ENCODE results near the gene RSRC1.

The RSRC1 gene

GRCh38 chr3:158573714-158574113 lies 463.8 kb downstream of the RSRC1 start:
- H3K4me1 ChIP-seq (ENCODE audit: low read length) = 0 out of 2 replicates have a peak, but pooled peaks cover 3% of the 10 kb centered on the region
- H3K4me3 ChIP-seq (ENCODE audit: low read length) = no peak overlapping the region
- no peaks in the 10 kb centered on the region for H3K9me3 ChIP-seq (ENCODE audit: insufficient read depth, low read length)
- H3K27ac ChIP-seq (ENCODE audit: low read length) = no peak overlapping the region
- H3K36me3 ChIP-seq (replicated peaks; ENCODE audit: low read depth, low read length) = no peaks in the 10 kb centered on the region
- H4K20me1 ChIP-seq (ENCODE audit: insufficient read depth, low read length) = no peaks in the 10 kb centered on the region
- no peak overlapping the region for H3K4me2 ChIP-seq (ENCODE audit: low read length)
- H3K27me3 ChIP-seq (ENCODE audit: low read depth, low read length) = no peaks in the 10 kb centered on the region
- TF ChIP-seq EZH2phosphoT487 (IDR thresholded peaks at IDR 0.05; ENCODE audit: low read depth) (no peak), CTCF (IDR thresholded peaks at IDR 0.05; ENCODE audit: low read depth, low read length) (no peak)
- no peaks in the 10 kb centered on the region for H3K79me2 ChIP-seq (ENCODE audit: low read length)
- H2AFZ ChIP-seq (ENCODE audit: low read depth, low read length) = no peak overlapping the region
- H3K9ac ChIP-seq (ENCODE audit: low read length) = no peak overlapping the region

- H3K27ac ChIP-seq (ENCODE audit: low read length) = no peak overlapping the region
- H2AFZ ChIP-seq (ENCODE audit: low read depth, low read length) = no peak overlapping the region
- H3K9ac ChIP-seq (ENCODE audit: low read length) = no peak overlapping the region
- H4K20me1 ChIP-seq (ENCODE audit: insufficient read depth, low read length) = no peaks in the 10 kb centered on the region
- H3K79me2 ChIP-seq (ENCODE audit: low read length) = no peaks in the 10 kb centered on the region
- TF ChIP-seq EZH2phosphoT487 (IDR thresholded peaks at IDR 0.05; ENCODE audit: low read depth) (no peak), CTCF (IDR thresholded peaks at IDR 0.05; ENCODE audit: low read depth, low read length) (no peak)
- no peak overlapping the region for H3K4me3 ChIP-seq (ENCODE audit: low read length)
- no peaks in the 10 kb centered on the region for H3K36me3 ChIP-seq (replicated peaks; ENCODE audit: low read depth, low read length)
- no peaks in the 10 kb centered on the region for H3K27me3 ChIP-seq (ENCODE audit: low read depth, low read length)
- H3K9me3 ChIP-seq (ENCODE audit: insufficient read depth, low read length) = no peaks in the 10 kb centered on the region
- H3K4me1 ChIP-seq (ENCODE audit: low read length) = 0 out of 2 replicates have a peak, but pooled peaks cover 3% of the 10 kb centered on the region
- no peak overlapping the region for H3K4me2 ChIP-seq (ENCODE audit: low read length)
Measured at GRCh38 chr3:158574646-158575045, 464.8 kb downstream of the RSRC1 start.

- no peaks in the 10 kb centered on the region for H4K20me1 ChIP-seq (ENCODE audit: insufficient read depth, low read length)
- H3K4me2 ChIP-seq (ENCODE audit: low read length) = no peak overlapping the region
- no peak overlapping the region for H3K27ac ChIP-seq (ENCODE audit: low read length)
- H3K9me3 ChIP-seq (ENCODE audit: insufficient read depth, low read length) = no peaks in the 10 kb centered on the region
- no peaks in the 10 kb centered on the region for H3K79me2 ChIP-seq (ENCODE audit: low read length)
- no peaks in the 10 kb centered on the region for H3K4me1 ChIP-seq (ENCODE audit: low read length)
- no peak overlapping the region for H3K9ac ChIP-seq (ENCODE audit: low read length)
- no peaks in the 10 kb centered on the region for H3K27me3 ChIP-seq (ENCODE audit: low read depth, low read length)
- H3K36me3 ChIP-seq (replicated peaks; ENCODE audit: low read depth, low read length) = no peaks in the 10 kb centered on the region
- H3K4me3 ChIP-seq (ENCODE audit: low read length) = no peak overlapping the region
- H2AFZ ChIP-seq (ENCODE audit: low read depth, low read length) = no peak overlapping the region
- TF ChIP-seq EZH2phosphoT487 (IDR thresholded peaks at IDR 0.05; ENCODE audit: low read depth) (no peak), CTCF (IDR thresholded peaks at IDR 0.05; ENCODE audit: low read depth, low read length) (no peak)
Measured at GRCh38 chr3:158590223-158590622, 480.3 kb downstream of the RSRC1 start.
